GM18526 (cell line): ENCODE results near the gene OR2A25.

Source experiments
- POLR2A ChIP-seq: IDR thresholded peaks from 3 replicates; pipeline ENCODE4 v1.6.1; 2011; ENCODE audit not compliant: insufficient read length; ENCODE audit errors: extremely low read depth

The OR2A25 gene

DNA sequence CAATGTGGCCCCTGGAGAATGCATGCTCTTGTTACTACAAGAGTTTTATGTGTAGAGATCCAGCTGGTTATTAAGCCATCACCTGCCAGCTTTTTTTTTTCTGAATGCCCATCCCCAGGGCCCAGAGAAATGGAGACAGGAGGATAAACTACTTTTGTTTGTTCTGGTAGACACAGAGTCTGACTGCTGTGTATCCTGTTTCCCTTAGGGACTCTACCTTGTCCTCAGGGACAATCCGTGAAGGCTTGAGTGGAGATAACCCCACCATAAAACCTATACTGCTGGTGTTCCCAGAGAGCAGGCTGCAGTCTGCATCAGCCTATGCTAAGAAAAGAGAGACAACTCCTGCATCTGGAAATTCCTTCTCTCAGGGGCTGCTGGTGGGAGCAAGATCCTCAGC is 21.0 kb upstream of the OR2A25 start, which contains the start of gene OR2A5:
Gene OR2A5 (plus strand): TSS at position 301 of the 400 bp plus-strand sequence. CDS start 1,454 bp downstream, outside the sequence.
- no peak for TF ChIP-seq POLR2A

DNA sequence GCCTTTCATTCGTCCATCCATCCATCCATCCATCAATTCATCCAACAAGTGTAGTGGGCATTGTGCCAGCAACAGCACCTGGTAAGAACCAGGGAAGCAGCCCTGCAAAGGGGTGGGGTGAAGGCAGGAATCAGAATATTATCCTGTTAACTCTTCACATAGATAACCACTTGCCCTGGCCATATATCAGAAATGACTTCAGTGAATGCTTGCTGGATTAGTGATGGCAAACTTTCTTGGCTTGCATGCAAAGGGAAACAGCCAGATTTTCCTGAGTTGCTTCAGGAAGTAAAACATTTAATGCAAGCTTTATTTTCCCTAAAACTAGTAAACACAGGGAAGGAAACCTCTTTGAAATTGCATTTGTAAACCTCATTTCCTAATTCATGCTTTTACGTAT is 20.1 kb upstream of the OR2A25 start:
- no peak for TF ChIP-seq POLR2A

DNA sequence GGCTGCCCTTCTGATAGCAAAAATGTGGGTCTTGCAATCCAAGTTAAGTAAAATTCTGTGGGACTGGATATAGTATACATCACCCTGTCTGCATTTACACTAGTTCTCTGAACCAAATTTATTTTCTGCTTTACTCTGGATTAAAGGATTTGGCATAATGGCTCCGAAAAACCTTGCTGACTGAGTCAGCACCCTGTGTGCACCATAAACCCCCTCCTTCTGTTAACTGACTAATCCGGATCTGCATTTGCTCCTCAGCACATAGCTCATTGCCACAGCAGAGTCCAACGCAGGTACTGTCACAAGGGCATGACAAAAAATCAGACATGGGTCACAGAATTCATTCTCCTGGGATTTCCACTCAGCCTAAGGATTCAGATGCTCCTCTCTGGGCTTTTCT is 19.5 kb upstream of the OR2A25 start:
- no peak for TF ChIP-seq POLR2A

- TF ChIP-seq POLR2A: no peak
These were observed 11.7 kb upstream of the OR2A25 start for GRCh38 chr7:144057954-144058353.

GRCh38 chr7:144063710-144064109 is 5.9 kb upstream of the OR2A25 start:
- TF ChIP-seq POLR2A: no peak

GRCh38 chr7:144069953-144070352 is 342 bp downstream of the OR2A25 start:
- no peak for TF ChIP-seq POLR2A

DNA sequence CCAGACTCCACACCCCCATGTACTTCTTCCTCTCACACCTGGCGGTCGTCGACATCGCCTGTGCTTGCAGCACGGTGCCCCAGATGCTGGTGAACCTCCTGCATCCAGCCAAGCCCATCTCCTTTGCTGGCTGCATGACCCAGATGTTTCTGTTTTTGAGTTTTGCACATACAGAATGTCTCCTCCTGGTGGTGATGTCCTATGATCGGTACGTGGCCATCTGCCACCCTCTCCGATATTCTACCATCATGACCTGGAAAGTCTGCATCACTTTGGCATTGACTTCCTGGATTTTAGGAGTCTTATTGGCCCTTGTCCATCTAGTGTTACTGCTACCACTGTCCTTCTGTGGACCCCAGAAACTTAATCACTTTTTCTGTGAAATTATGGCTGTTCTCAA is 4.8 kb downstream of the OR2A25 start:
- no peak for TF ChIP-seq POLR2A

DNA sequence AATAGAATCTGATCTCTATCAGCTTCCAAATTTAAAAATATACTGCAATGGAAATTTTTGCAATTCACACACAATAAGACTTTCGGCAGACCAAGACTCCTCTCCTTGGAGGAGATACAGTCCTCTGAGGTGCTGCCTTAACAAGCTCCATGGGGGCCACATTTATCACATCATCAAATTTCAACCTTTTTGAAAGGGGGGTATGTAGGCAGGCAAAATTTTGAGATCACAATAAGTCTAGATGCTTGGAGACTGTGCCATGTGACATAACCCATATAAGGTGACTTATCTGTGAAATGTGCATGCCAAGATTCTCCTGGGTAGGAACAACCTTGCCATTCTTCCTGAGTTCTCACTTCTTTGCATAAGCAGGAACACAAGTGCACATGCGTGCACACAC is 16.4 kb downstream of the OR2A25 start, which contains the start of gene OR2A12:
Gene OR2A12 (plus strand): TSS at position 301 of the 400 bp plus-strand sequence. CDS start 8,830 bp downstream, outside the sequence.
- no peak for TF ChIP-seq POLR2A

- TF ChIP-seq POLR2A: no peak
These were observed 17.1 kb downstream of the OR2A25 start for GRCh38 chr7:144086730-144087129.

DNA sequence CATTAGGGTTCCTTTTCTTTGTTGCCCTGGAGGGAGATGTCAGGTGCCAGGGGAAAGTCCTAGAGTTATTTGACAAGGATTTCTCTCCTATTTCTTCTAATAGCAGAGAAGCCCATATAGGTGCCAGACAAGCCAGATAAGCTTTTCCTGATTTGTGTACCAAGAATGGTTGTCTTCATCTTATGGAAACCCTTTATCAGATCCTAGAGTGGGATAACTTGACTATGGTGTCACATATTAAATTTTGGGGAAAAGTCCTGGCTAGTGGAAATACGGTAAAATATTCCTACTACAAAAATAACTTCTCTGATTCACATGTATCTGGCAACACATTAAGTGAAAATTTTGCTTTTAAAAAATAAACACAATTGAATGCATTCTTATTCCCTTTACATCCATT is 17.6 kb downstream of the OR2A25 start:
- no peak for TF ChIP-seq POLR2A

GRCh38 chr7:144090667-144091066 is 21.1 kb downstream of the OR2A25 start:
- TF ChIP-seq POLR2A: no peak

DNA sequence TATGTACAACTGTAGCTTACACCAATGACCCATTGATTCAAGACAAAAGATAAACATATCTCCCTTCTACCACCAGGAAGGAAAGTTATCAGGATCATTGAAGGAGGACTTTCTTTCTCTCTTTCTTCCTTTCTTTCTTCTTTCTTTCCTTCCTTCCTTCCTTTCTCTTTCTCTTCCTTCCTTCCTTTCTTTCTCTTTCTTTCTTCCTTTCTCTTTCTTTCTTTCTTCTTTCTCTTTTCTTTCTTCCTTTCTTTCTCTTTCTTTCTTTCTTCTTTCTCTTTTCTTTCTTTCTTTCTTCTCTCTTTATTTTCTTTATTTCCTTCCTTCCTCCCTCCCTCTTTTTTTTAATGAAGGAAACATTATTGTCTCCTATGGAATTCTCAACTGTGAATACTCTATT is 29.2 kb downstream of the OR2A25 start:
- TF ChIP-seq POLR2A: no peak

GRCh38 chr7:144100607-144101006 is 31.0 kb downstream of the OR2A25 start:
- no peak for TF ChIP-seq POLR2A

- no peak for TF ChIP-seq POLR2A
These were observed 32.4 kb downstream of the OR2A25 start for GRCh38 chr7:144102041-144102440.

GRCh38 chr7:144105211-144105610 is 35.6 kb downstream of the OR2A25 start:
- TF ChIP-seq POLR2A: no peak

DNA sequence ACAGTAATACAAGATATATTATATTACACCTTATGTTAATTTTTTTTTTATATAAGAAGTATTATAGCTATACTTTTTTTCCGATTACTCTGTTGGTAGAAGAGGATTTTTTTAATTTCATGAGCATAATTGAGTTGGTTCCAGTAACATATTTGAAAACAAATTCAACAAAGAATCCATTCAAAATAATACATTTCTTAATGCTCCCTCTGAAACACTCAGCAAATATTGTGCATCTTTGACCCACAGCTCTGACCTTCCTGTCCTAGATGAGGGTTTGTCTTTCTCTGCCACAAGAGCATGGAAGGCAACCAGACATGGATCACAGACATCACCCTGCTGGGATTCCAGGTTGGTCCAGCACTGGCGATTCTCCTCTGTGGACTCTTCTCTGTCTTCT is 39.7 kb downstream of the OR2A25 start, which contains the start of gene OR2A2:
Gene OR2A2 (plus strand): TSS at position 301 of the 400 bp plus-strand sequence. CDS start 0 bp downstream, at position 301.
- no peak for TF ChIP-seq POLR2A

- TF ChIP-seq POLR2A: no peak
These were observed 40.7 kb downstream of the OR2A25 start for GRCh38 chr7:144110272-144110671.
